ENCODE data around the gene INSRR.

GRCh38 chr1:156836041-156836654 is 22.8 kb downstream of the INSRR start:
- TF ChIP-seq CTCF (IDR thresholded peaks at IDR 0.05) (no peak), POLR2AphosphoS5 (IDR thresholded peaks at IDR 0.05; ENCODE audit: low read depth, low read length) (no peak), SIN3A (IDR thresholded peaks at IDR 0.05; ENCODE audit: borderline replicate concordance, insufficient read depth, low read depth, low read length) (no peak)
